ENCODE measurements around the gene CFDP1. TPM values are rescaled to one million over a fixed set of nuclear protein-coding genes. Genes with fewer than 3 reads are reported as not detected.

The CFDP1 gene
- total and polyA plus RNA-seq, 2 of the 13 experiments (the other 11 are each of a cell fraction or from before 2014, with no cell fraction given), result 78.6 to 153 TPM

DNA sequence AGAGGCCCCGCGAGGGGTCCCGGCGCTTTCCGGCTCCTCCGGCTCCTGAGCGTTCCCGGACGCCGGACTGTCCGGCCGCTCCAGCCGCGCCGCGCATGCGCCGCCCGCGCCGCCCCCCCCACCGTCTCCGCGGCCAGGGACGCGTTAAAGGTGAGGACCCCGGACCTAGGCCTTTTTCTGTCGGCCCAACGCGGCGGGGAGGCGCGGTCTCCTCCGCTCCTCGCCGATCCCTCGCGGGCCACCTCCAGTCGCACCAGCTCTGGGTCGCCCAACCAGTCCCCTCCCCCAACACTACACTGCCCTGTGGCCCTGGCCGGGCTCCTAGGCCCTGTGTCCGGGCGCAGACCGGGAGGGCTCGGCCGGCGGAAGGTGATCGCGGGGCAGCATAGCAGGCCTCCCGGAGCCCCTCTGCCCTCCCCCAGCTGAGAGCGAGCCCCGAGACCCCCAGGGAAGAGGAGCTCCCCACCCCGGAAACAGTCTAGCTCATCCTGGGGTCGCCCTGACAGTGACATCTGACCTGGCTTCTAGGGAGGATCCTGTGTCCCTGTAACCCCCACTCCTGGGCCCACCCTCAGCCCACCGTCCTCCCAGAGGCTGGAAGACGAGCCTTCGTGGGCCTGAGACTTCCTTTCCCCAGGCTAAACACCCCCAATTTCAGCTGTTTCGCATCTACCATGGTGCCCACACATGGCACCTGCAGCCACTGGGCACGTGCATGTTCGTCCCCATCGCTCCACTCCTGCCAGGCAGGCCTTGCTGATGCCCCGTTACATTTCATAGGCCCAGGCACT is 167.2 kb downstream of the CFDP1 start (continued):
- TF ChIP-seq TCF7 (IDR thresholded peaks at IDR 0.05; ENCODE audit: low read depth) (no peak), ZMYM4 (CRISPR knock-in tag; IDR thresholded peaks at IDR 0.05) (peak; percentile 55), ZBTB25 (CRISPR knock-in tag; IDR thresholded peaks at IDR 0.05) (no peak), ZNF296 (CRISPR knock-in tag; conservative IDR thresholded peaks at IDR 0.05) (peak; percentile 37; the same call in 1 of the 2 replicates), MAFK (conservative IDR thresholded peaks at IDR 0.05 in 1 of 2, IDR thresholded peaks at IDR 0.05 in 1 of 2; ENCODE audit: low read length in 2 of 2) (no peak), RELA (CRISPR knock-in tag; IDR thresholded peaks at IDR 0.05) (no peak), FOSL2 (CRISPR knock-in tag; IDR thresholded peaks at IDR 0.05) (peak; percentile 56), SMAD9 (CRISPR knock-in tag; IDR thresholded peaks at IDR 0.05) (no peak), NFIC (IDR thresholded peaks at IDR 0.05; ENCODE audit: low read length) (no peak), ZNF589 (CRISPR knock-in tag; conservative IDR thresholded peaks at IDR 0.05) (peak; percentile 56; the same call in 1 of the 2 replicates), KLF15 (CRISPR knock-in tag; IDR thresholded peaks at IDR 0.05; ENCODE audit: borderline replicate concordance) (peak; percentile 92), ZNF44 (CRISPR knock-in tag; IDR thresholded peaks at IDR 0.05) (no peak), SNAPC4 (CRISPR knock-in tag; IDR thresholded peaks at IDR 0.05) (no peak), MTA1 (CRISPR knock-in tag; IDR thresholded peaks at IDR 0.05; ENCODE audit: borderline replicate concordance) (peak; percentile 85)
- TF ChIP-seq, protein P1, sequence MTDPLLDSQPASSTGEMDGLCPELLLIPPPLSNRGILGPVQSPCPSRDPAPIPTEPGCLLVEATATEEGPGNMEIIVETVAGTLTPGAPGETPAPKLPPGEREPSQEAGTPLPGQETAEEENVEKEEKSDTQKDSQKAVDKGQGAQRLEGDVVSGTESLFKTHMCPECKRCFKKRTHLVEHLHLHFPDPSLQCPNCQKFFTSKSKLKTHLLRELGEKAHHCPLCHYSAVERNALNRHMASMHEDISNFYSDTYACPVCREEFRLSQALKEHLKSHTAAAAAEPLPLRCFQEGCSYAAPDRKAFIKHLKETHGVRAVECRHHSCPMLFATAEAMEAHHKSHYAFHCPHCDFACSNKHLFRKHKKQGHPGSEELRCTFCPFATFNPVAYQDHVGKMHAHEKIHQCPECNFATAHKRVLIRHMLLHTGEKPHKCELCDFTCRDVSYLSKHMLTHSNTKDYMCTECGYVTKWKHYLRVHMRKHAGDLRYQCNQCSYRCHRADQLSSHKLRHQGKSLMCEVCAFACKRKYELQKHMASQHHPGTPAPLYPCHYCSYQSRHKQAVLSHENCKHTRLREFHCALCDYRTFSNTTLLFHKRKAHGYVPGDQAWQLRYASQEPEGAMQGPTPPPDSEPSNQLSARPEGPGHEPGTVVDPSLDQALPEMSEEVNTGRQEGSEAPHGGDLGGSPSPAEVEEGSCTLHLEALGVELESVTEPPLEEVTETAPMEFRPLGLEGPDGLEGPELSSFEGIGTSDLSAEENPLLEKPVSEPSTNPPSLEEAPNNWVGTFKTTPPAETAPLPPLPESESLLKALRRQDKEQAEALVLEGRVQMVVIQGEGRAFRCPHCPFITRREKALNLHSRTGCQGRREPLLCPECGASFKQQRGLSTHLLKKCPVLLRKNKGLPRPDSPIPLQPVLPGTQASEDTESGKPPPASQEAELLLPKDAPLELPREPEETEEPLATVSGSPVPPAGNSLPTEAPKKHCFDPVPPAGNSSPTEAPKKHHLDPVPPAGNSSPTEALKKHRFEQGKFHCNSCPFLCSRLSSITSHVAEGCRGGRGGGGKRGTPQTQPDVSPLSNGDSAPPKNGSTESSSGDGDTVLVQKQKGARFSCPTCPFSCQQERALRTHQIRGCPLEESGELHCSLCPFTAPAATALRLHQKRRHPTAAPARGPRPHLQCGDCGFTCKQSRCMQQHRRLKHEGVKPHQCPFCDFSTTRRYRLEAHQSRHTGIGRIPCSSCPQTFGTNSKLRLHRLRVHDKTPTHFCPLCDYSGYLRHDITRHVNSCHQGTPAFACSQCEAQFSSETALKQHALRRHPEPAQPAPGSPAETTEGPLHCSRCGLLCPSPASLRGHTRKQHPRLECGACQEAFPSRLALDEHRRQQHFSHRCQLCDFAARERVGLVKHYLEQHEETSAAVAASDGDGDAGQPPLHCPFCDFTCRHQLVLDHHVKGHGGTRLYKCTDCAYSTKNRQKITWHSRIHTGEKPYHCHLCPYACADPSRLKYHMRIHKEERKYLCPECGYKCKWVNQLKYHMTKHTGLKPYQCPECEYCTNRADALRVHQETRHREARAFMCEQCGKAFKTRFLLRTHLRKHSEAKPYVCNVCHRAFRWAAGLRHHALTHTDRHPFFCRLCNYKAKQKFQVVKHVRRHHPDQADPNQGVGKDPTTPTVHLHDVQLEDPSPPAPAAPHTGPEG (CRISPR knock-in tag; IDR thresholded peaks at IDR 0.05), result no peak
- TF ChIP-seq, protein P2, sequence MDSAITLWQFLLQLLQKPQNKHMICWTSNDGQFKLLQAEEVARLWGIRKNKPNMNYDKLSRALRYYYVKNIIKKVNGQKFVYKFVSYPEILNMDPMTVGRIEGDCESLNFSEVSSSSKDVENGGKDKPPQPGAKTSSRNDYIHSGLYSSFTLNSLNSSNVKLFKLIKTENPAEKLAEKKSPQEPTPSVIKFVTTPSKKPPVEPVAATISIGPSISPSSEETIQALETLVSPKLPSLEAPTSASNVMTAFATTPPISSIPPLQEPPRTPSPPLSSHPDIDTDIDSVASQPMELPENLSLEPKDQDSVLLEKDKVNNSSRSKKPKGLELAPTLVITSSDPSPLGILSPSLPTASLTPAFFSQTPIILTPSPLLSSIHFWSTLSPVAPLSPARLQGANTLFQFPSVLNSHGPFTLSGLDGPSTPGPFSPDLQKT (CRISPR knock-in tag; IDR thresholded peaks at IDR 0.05; ENCODE audit: borderline replicate concordance), result no peak

All from HepG2 (cell line).